Measurements from ENCODE around the gene MS4A10. TPM values are rescaled to one million over a fixed set of nuclear protein-coding genes. Genes with fewer than 3 reads are reported as not detected.

MS4A10 gene
- total RNA-seq, 1 experiment from 2014 or later, result not detected

GRCh38 chr11:60831501-60832079 lies 46.5 kb downstream of the MS4A10 start:
- DNase-seq (ENCODE audit: low read depth, low spot score) (no peak), ATAC-seq (no peak)
- intact Hi-C loops (cut with micrococcal nuclease), result loop anchor here (1.0 to 5.0 kb wide), 6 partner anchors 56 to 556 kb away; no protein-coding TSS in a partner anchor
- H4K20me1 ChIP-seq (ENCODE audit: insufficient read depth), result no peaks in the 10 kb centered on the region
- BruUV-seq (replicated peaks), result no TSS peak
- H3K27ac ChIP-seq (ENCODE audit: low read depth, low read length), result no peak overlapping the region
- no peak overlapping the region for H2AFZ ChIP-seq (ENCODE audit: low read depth, low read length, poor library complexity, severe bottlenecking)
- H3K9me2 ChIP-seq (ENCODE audit: insufficient read depth), result no peaks in the 10 kb centered on the region
- H3K9me3 ChIP-seq (ENCODE audit: control insufficient read depth in 1 of 2, insufficient read depth in 1 of 2, low read depth in 1 of 2, low read length in 2 of 2), result no peaks in the 10 kb centered on the region
- H3K79me2 ChIP-seq (ENCODE audit: insufficient read depth, low read length), result no peaks in the 10 kb centered on the region
- CTCF ChIA-PET, result interaction anchor here (1.0 to 5.2 kb wide), 19 partner anchors 9 to 562 kb away, joined by 3 to 86 read pairs (median 5); partner anchors contain the start of gene PTGDR2
- peaks cover 0 to 5% of the 10 kb centered on the region in 2 experiments; a peak in 2 of 4 replicates for H3K4me1 ChIP-seq (ENCODE audit: control insufficient read depth in 1 of 2, insufficient read depth in 2 of 2, low read length in 2 of 2)
- no peak overlapping the region for H3K4me2 ChIP-seq (ENCODE audit: low read length)
- POLR2A ChIA-PET, result interaction anchor here (1.1 to 2.1 kb wide), 4 partner anchors 56 to 92 kb away, joined by 3 to 6 read pairs (median 4); partner anchors contain the start of gene TMEM109
- peaks cover 14% of the 10 kb centered on the region; the same call in 1 of the 2 replicates for H3K27me3 ChIP-seq (ENCODE audit: insufficient read depth, low read length)
- no peak overlapping the region for H3K4me3 ChIP-seq (replicated peaks in 1 of 2; ENCODE audit: low read depth in 1 of 2, low read length in 2 of 2)
- RAD21 ChIA-PET (ENCODE audit: low non-redundant PET in 1 of 2, low total read pairs in 2 of 2, uncharacterized antibody in 2 of 2, unreplicated experiment in 2 of 2), result interaction anchor here (1.7 to 2.3 kb wide), 3 partner anchors 56 to 68 kb away, joined by 7 to 21 read pairs (median 14); no protein-coding TSS in a partner anchor
- H3K36me3 ChIP-seq (ENCODE audit: control insufficient read depth in 1 of 2, insufficient read depth in 2 of 2, low read length in 2 of 2), result no peaks in the 10 kb centered on the region
- no peak for TF ChIP-seq EZH2 (IDR thresholded peaks at IDR 0.05)
- TF ChIP-seq CEBPB (IDR thresholded peaks at IDR 0.05; ENCODE audit: low read depth), result no peak
- TF ChIP-seq JUND (IDR thresholded peaks at IDR 0.05), result no peak
- TF ChIP-seq SRF (IDR thresholded peaks at IDR 0.05; ENCODE audit: low read depth), result no peak
- TF ChIP-seq EGR1 (IDR thresholded peaks at IDR 0.05; ENCODE audit: low read depth), result no peak
- TF ChIP-seq POLR2A (IDR thresholded peaks at IDR 0.05; ENCODE audit: borderline replicate concordance, extremely low read depth, insufficient read depth, insufficient read length), result no peak
- TF ChIP-seq, protein P1, sequence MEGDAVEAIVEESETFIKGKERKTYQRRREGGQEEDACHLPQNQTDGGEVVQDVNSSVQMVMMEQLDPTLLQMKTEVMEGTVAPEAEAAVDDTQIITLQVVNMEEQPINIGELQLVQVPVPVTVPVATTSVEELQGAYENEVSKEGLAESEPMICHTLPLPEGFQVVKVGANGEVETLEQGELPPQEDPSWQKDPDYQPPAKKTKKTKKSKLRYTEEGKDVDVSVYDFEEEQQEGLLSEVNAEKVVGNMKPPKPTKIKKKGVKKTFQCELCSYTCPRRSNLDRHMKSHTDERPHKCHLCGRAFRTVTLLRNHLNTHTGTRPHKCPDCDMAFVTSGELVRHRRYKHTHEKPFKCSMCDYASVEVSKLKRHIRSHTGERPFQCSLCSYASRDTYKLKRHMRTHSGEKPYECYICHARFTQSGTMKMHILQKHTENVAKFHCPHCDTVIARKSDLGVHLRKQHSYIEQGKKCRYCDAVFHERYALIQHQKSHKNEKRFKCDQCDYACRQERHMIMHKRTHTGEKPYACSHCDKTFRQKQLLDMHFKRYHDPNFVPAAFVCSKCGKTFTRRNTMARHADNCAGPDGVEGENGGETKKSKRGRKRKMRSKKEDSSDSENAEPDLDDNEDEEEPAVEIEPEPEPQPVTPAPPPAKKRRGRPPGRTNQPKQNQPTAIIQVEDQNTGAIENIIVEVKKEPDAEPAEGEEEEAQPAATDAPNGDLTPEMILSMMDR (IDR thresholded peaks at IDR 0.05 in 2 of 3, conservative IDR thresholded peaks at IDR 0.05 in 1 of 3; ENCODE audit: borderline replicate concordance in 1 of 3, insufficient read depth in 1 of 3, low read depth in 2 of 3, low read length in 2 of 3), result no peak
- TF ChIP-seq, protein P2, sequence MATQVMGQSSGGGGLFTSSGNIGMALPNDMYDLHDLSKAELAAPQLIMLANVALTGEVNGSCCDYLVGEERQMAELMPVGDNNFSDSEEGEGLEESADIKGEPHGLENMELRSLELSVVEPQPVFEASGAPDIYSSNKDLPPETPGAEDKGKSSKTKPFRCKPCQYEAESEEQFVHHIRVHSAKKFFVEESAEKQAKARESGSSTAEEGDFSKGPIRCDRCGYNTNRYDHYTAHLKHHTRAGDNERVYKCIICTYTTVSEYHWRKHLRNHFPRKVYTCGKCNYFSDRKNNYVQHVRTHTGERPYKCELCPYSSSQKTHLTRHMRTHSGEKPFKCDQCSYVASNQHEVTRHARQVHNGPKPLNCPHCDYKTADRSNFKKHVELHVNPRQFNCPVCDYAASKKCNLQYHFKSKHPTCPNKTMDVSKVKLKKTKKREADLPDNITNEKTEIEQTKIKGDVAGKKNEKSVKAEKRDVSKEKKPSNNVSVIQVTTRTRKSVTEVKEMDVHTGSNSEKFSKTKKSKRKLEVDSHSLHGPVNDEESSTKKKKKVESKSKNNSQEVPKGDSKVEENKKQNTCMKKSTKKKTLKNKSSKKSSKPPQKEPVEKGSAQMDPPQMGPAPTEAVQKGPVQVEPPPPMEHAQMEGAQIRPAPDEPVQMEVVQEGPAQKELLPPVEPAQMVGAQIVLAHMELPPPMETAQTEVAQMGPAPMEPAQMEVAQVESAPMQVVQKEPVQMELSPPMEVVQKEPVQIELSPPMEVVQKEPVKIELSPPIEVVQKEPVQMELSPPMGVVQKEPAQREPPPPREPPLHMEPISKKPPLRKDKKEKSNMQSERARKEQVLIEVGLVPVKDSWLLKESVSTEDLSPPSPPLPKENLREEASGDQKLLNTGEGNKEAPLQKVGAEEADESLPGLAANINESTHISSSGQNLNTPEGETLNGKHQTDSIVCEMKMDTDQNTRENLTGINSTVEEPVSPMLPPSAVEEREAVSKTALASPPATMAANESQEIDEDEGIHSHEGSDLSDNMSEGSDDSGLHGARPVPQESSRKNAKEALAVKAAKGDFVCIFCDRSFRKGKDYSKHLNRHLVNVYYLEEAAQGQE (IDR thresholded peaks at IDR 0.05; ENCODE audit: low read depth), result no peak
- no peak for TF ChIP-seq ELF1 (IDR thresholded peaks at IDR 0.05; ENCODE audit: borderline replicate concordance, low read depth)
- TF ChIP-seq POLR2AphosphoS5 (IDR thresholded peaks at IDR 0.05; ENCODE audit: low read depth, low read length), result no peak
- TF ChIP-seq, protein P3, sequence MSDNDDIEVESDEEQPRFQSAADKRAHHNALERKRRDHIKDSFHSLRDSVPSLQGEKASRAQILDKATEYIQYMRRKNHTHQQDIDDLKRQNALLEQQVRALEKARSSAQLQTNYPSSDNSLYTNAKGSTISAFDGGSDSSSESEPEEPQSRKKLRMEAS (IDR thresholded peaks at IDR 0.05), result no peak
- no peak for TF ChIP-seq CBX3 (IDR thresholded peaks at IDR 0.05; ENCODE audit: low read depth)
- TF ChIP-seq TCF7L2 (IDR thresholded peaks at IDR 0.05; ENCODE audit: borderline replicate concordance, extremely low read depth, insufficient read depth, insufficient read length), result no peak
- TF ChIP-seq SIN3A (IDR thresholded peaks at IDR 0.05; ENCODE audit: low read depth), result no peak
- TF ChIP-seq FOSL1 (IDR thresholded peaks at IDR 0.05; ENCODE audit: low read depth), result no peak
- H3K9ac ChIP-seq (ENCODE audit: low read length), result no peak overlapping the region

Data from HCT116 (cell line).